Mesenchymal stem cell (in vitro differentiated cells and primary cell): ENCODE results near the gene CD81.

Source experiments
- DNase-seq: peaks from one replicate; pipeline ENCODE4 v3.0.0-alpha.2; 2013
- H2AFZ ChIP-seq: one replicate; pipeline ENCODE4 v1.6.1; 2013; ENCODE audit warnings: low read depth, mild to moderate bottlenecking, control low read depth, inconsistent platforms, low read length, moderate library complexity
- H2AK5ac ChIP-seq: 2 replicates; pipeline ENCODE4 v1.6.1; 2013; ENCODE audit warnings: low read length, moderate library complexity, mild to moderate bottlenecking, inconsistent platforms; ENCODE audit not compliant: severe bottlenecking
- H2BK120ac ChIP-seq: one replicate; pipeline ENCODE4 v1.6.1; 2013; ENCODE audit warnings: low read depth, mild to moderate bottlenecking, inconsistent platforms, low read length, moderate library complexity
- H2BK12ac ChIP-seq, 2 experiments: one replicate each; pipeline ENCODE4 v1.6.1; 2013; ENCODE audit warnings: inconsistent platforms in 2 of 2, low read length in 2 of 2, mild to moderate bottlenecking in 2 of 2, moderate library complexity in 2 of 2, control low read depth in 1 of 2
- H2BK15ac ChIP-seq: one replicate; pipeline ENCODE4 v1.6.1; 2013; ENCODE audit warnings: mild to moderate bottlenecking, low read depth, inconsistent platforms; ENCODE audit not compliant: poor library complexity, severe bottlenecking
- H2BK5ac ChIP-seq: 2 replicates; pipeline ENCODE4 v1.6.1; 2013; ENCODE audit warnings: low read depth, mild to moderate bottlenecking, low read length, control low read depth, inconsistent platforms; ENCODE audit not compliant: poor library complexity, severe bottlenecking
- H3K14ac ChIP-seq, 2 experiments: one replicate each; pipeline ENCODE4 v1.6.1; 2013; ENCODE audit warnings: inconsistent platforms in 2 of 2, low read length in 2 of 2, control low read depth in 1 of 2, mild to moderate bottlenecking in 1 of 2, moderate library complexity in 1 of 2
- H3K18ac ChIP-seq, 2 experiments: one replicate each; pipeline ENCODE4 v1.6.1; 2013; ENCODE audit warnings: inconsistent platforms in 2 of 2, low read length in 2 of 2, control low read depth in 1 of 2, low read depth in 1 of 2, mild to moderate bottlenecking in 1 of 2
- H3K23ac ChIP-seq, 2 experiments: one replicate each; pipeline ENCODE4 v1.6.1; 2013; ENCODE audit warnings: inconsistent platforms in 2 of 2, low read length in 2 of 2, mild to moderate bottlenecking in 2 of 2, moderate library complexity in 2 of 2, control low read depth in 1 of 2
- H3K27ac ChIP-seq: 2 replicates; pipeline ENCODE4 v1.5.1; 2013; ENCODE audit warnings: mild to moderate bottlenecking, moderate library complexity, low read length, control low read depth, inconsistent platforms; ENCODE audit not compliant: poor library complexity, severe bottlenecking
- H3K27me3 ChIP-seq, 2 experiments: 2 replicates each; pipeline versions ENCODE4 v1.6.1 to v1.7.0; 2013; ENCODE audit warnings: low read length in 2 of 2, mild to moderate bottlenecking in 2 of 2, moderate library complexity in 2 of 2, control low read depth in 1 of 2, inconsistent platforms in 1 of 2; ENCODE audit not compliant: control insufficient read depth in 1 of 2, insufficient read depth in 1 of 2
- H3K36me3 ChIP-seq, 2 experiments: 2 replicates each; pipeline versions ENCODE4 v1.6.1 to v1.7.0; 2013; ENCODE audit warnings: low read length in 2 of 2, control low read depth in 1 of 2, inconsistent platforms in 1 of 2, low read depth in 1 of 2, mild to moderate bottlenecking in 1 of 2; ENCODE audit not compliant: insufficient read depth in 2 of 2, control insufficient read depth in 1 of 2
- H3K4ac ChIP-seq, 2 experiments: one replicate each; pipeline ENCODE4 v1.6.1; 2013; ENCODE audit warnings: inconsistent platforms in 2 of 2, low read length in 2 of 2, mild to moderate bottlenecking in 2 of 2, moderate library complexity in 2 of 2, control low read depth in 1 of 2, low read depth in 1 of 2
- H3K4me1 ChIP-seq: 2 replicates; pipeline ENCODE4 v1.6.1; 2013; ENCODE audit warnings: low read depth, low read length, control low read depth; ENCODE audit not compliant: control insufficient read depth, insufficient read depth
- H3K4me2 ChIP-seq: 2 replicates; pipeline ENCODE4 v1.6.1; 2013; ENCODE audit warnings: low read length, mild to moderate bottlenecking, inconsistent platforms; ENCODE audit not compliant: poor library complexity, severe bottlenecking
- H3K4me3 ChIP-seq, 2 experiments: 2 replicates each; pipeline versions ENCODE4 v1.5.1 to v1.7.0; 2013; ENCODE audit warnings: low read length in 2 of 2, mild to moderate bottlenecking in 2 of 2, control low read depth in 1 of 2, low read depth in 1 of 2; ENCODE audit not compliant: insufficient read depth in 1 of 2
- H3K79me1 ChIP-seq: replicated peaks from 2 replicates; pipeline ENCODE4 v1.6.1; 2013; ENCODE audit warnings: mild to moderate bottlenecking, control low read depth, low read length, inconsistent platforms; ENCODE audit not compliant: poor library complexity, severe bottlenecking
- H3K9ac ChIP-seq: 2 replicates; pipeline ENCODE4 v1.7.0; 2013; ENCODE audit warnings: mild to moderate bottlenecking, low read length, moderate library complexity
- H3K9me3 ChIP-seq: 2 replicates; pipeline ENCODE4 v1.7.0; 2013; ENCODE audit warnings: mild to moderate bottlenecking, low read length; ENCODE audit not compliant: control insufficient read depth
- H4K8ac ChIP-seq: one replicate; pipeline ENCODE4 v1.6.1; 2013; ENCODE audit warnings: inconsistent platforms, mild to moderate bottlenecking, low read length, moderate library complexity
- H4K91ac ChIP-seq: one replicate; pipeline ENCODE4 v1.6.1; 2013; ENCODE audit warnings: mild to moderate bottlenecking, low read length, inconsistent platforms
- WGBS: methylation state at CpG from one replicate; pipeline ENCODE4 v1.1.7; 2013; ENCODE audit warnings: mixed read lengths; 5-methylcytosine and 5-hydroxymethylcytosine counted together

The CD81 gene

GRCh38 chr11:2378527-2379210 lies 1.6 kb downstream of the CD81 start:
- no peak overlapping the region for H2AK5ac ChIP-seq
- peak overlapping the region; percentile 55 for H2BK15ac ChIP-seq
- peak overlapping the region; percentile 45 for H3K27ac ChIP-seq
- no peaks in the 10 kb centered on the region for H3K9me3 ChIP-seq
- peak overlapping the region; percentile 87 to 97 for H3K4me3 ChIP-seq
- H3K18ac ChIP-seq, result peak overlapping the region; percentile 71 to 88
- H3K79me1 ChIP-seq, result peaks cover 20% of the 10 kb centered on the region
- H2BK120ac ChIP-seq, result no peak overlapping the region
- H2BK5ac ChIP-seq, result no peak overlapping the region
- no peak overlapping the region for H2AFZ ChIP-seq
- H3K4ac ChIP-seq, result peak overlapping the region; percentile 58 to 93
- 6% methylated on average over 22 of the region's 23 CpGs for WGBS
- H3K14ac ChIP-seq, result peak overlapping the region in 1 of 2 experiments; percentile 82
- H3K4me2 ChIP-seq, result peak overlapping the region; percentile 93
- peaks cover 7 to 40% of the 10 kb centered on the region in 2 experiments for H3K36me3 ChIP-seq
- peak overlapping the region in 1 of 2 experiments; percentile 27 for H3K23ac ChIP-seq
- no peaks in the 10 kb centered on the region for H3K27me3 ChIP-seq
- DNase-seq, result peak; percentile 65
- peak overlapping the region; percentile 96 for H3K9ac ChIP-seq
- H3K4me1 ChIP-seq, result peaks cover 68% of the 10 kb centered on the region
- H4K8ac ChIP-seq, result no peak overlapping the region
- H2BK12ac ChIP-seq, result peak overlapping the region in 1 of 2 experiments; percentile 65
- peak overlapping the region; percentile 74 for H4K91ac ChIP-seq

DNA sequence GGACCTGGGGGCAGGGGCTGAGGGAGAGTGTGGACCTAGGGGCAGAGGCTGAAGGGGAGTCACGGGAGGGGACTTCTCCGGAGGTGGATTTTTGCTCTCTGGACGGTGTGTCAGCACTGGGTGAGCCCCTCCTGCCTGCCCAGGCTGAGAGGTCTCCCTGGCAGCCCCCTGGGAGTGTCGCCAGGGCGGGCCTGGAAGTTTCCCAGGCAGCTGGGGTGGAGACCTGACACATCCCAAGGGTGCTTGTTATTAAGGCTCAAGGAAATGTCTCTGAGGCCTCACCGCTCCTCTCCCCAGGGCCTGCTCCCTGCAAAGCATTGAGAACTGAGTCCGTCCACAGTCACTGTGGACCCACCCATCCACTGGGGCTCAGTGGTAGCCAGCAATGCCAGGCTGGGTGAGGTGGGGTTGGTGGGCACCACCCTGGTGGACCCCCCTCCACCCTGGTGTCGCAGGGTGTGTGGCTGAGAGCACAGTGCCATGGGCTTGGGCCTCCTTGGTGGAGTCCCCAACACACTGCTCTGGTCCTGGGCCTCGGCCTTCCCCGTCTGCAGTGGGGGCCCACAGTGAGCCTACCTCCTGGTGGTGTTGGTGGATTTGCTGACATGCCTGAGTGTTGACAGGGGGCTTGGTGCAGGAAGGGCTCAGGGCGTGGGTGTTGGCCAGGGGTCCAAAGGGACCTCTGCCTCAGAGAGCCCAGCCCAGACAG lies 2.5 kb downstream of the CD81 start:
- Histone ChIP-seq H4K8ac (no peak overlapping the region), H2AFZ (no peak overlapping the region)
- WGBS, result 84% methylated on average over 11 of the region's 11 CpGs

GRCh38 chr11:2380396-2380795 lies 3.3 kb downstream of the CD81 start:
- Histone ChIP-seq H4K91ac (peak overlapping the region; percentile 75), H3K4me3 (peak overlapping the region in 1 of 2 experiments; percentile 97)

More for the DNA sequence above, 2.5 kb downstream of the CD81 start:
- Histone ChIP-seq H2BK15ac (peak overlapping the region; percentile 66), H3K36me3 (peaks cover 8 to 43% of the 10 kb centered on the region in 2 experiments), H3K4me1 (peaks cover 75% of the 10 kb centered on the region), H3K9ac (peak overlapping the region; percentile 80), H3K9me3 (no peaks in the 10 kb centered on the region), H3K14ac (peak overlapping the region in 1 of 2 experiments; percentile 67), H3K23ac (peak overlapping the region in 1 of 2 experiments; percentile 79), H2BK120ac (no peak overlapping the region), H3K27me3 (no peaks in the 10 kb centered on the region), H2AK5ac (no peak overlapping the region), H2BK12ac (peak overlapping the region in 1 of 2 experiments; percentile 71), H2BK5ac (no peak overlapping the region), H3K79me1 (peaks cover 19% of the 10 kb centered on the region), H3K18ac (peak overlapping the region in 1 of 2 experiments; percentile 71), H4K91ac (peak overlapping the region; percentile 29), H3K4me3 (peak overlapping the region in 1 of 2 experiments; percentile 97), H3K4me2 (no peak overlapping the region), H3K27ac (no peak overlapping the region), H3K4ac (no peak overlapping the region)
- DNase-seq, result no peak

DNA sequence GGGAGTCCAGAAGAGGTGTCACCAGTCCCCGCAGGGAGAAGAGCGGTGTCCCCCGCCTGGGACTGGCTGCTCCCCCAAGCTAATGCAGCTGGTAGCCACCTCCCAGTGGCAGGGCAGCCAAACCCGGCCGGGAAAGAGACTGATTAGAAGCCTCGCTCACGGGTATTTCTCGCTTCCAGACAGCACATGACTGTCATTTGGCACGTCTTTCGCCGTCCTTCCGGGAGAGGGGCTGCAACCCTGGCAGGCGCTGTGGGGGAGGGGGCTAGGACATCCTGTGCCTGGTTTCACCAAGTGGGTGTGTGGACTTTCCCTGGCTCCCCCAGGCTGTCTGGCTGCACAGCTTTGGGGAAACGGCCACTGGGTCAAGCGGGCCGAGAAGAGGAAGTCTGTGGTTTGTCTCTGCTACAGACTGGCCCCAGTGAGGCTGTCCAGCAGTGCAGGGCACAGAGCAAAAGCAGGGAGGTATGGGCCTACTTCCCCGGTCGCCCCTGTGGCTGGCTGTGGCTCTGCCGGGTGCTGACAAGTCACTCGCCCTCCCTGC lies 3.8 kb downstream of the CD81 start:
- H3K4me3 ChIP-seq, result peak overlapping the region; percentile 7 to 97
- H3K23ac ChIP-seq, result no peak overlapping the region
- H3K4me2 ChIP-seq, result no peak overlapping the region
- H3K4ac ChIP-seq, result no peak overlapping the region
- H3K36me3 ChIP-seq, result peaks cover 15 to 56% of the 10 kb centered on the region in 2 experiments
- no peak overlapping the region for H2AK5ac ChIP-seq
- H3K27ac ChIP-seq, result no peak overlapping the region
- no peak overlapping the region for H2BK5ac ChIP-seq
- H2BK15ac ChIP-seq, result no peak overlapping the region
- H3K79me1 ChIP-seq, result peaks cover 8% of the 10 kb centered on the region
- H2BK120ac ChIP-seq, result no peak overlapping the region
- H3K4me1 ChIP-seq, result peaks cover 72% of the 10 kb centered on the region
- H3K27me3 ChIP-seq, result no peaks in the 10 kb centered on the region
- H3K9me3 ChIP-seq, result no peaks in the 10 kb centered on the region
- WGBS, result 78% methylated on average over 20 of the region's 20 CpGs
- H4K8ac ChIP-seq, result peak overlapping the region; percentile 14
- H3K9ac ChIP-seq, result peak overlapping the region; percentile 80
- H3K18ac ChIP-seq, result peak overlapping the region in 1 of 2 experiments; percentile 23
- peak overlapping the region; percentile 4 for H4K91ac ChIP-seq
- peak; percentile 59 for DNase-seq
- H3K14ac ChIP-seq, result no peak overlapping the region
- no peak overlapping the region for H2BK12ac ChIP-seq
- no peak overlapping the region for H2AFZ ChIP-seq

More at GRCh38 chr11:2380396-2380795, 3.3 kb downstream of the CD81 start:
- H2BK120ac ChIP-seq, result no peak overlapping the region
- no peak overlapping the region for H2AK5ac ChIP-seq
- peaks cover 11% of the 10 kb centered on the region for H3K79me1 ChIP-seq
- H3K18ac ChIP-seq, result peak overlapping the region in 1 of 2 experiments; percentile 28
- H3K9me3 ChIP-seq, result no peaks in the 10 kb centered on the region
- no peak for DNase-seq
- H3K9ac ChIP-seq, result peak overlapping the region; percentile 80
- H4K8ac ChIP-seq, result no peak overlapping the region
- WGBS, result 87% methylated on average over 13 of the region's 13 CpGs
- H3K36me3 ChIP-seq, result peaks cover 15 to 51% of the 10 kb centered on the region in 2 experiments
- peak overlapping the region in 1 of 2 experiments; percentile 29 for H3K23ac ChIP-seq
- H3K27ac ChIP-seq, result no peak overlapping the region
- no peak overlapping the region for H2AFZ ChIP-seq
- H2BK5ac ChIP-seq, result no peak overlapping the region
- H2BK15ac ChIP-seq, result no peak overlapping the region
- no peaks in the 10 kb centered on the region for H3K27me3 ChIP-seq
- H3K4me1 ChIP-seq, result peaks cover 73% of the 10 kb centered on the region
- H3K4ac ChIP-seq, result no peak overlapping the region
- peak overlapping the region in 1 of 2 experiments; percentile 50 for H3K14ac ChIP-seq
- peak overlapping the region in 1 of 2 experiments; percentile 17 for H2BK12ac ChIP-seq
- no peak overlapping the region for H3K4me2 ChIP-seq
